CD4-positive, alpha-beta T cell treated with Interleukin-4 for 4 hours (primary cell): ENCODE results near the gene FKBP2.

Experiments
- DNase-seq: peaks from one replicate; pipeline ENCODE4 v3.0.0-alpha.2; 2020

Gene FKBP2

DNA sequence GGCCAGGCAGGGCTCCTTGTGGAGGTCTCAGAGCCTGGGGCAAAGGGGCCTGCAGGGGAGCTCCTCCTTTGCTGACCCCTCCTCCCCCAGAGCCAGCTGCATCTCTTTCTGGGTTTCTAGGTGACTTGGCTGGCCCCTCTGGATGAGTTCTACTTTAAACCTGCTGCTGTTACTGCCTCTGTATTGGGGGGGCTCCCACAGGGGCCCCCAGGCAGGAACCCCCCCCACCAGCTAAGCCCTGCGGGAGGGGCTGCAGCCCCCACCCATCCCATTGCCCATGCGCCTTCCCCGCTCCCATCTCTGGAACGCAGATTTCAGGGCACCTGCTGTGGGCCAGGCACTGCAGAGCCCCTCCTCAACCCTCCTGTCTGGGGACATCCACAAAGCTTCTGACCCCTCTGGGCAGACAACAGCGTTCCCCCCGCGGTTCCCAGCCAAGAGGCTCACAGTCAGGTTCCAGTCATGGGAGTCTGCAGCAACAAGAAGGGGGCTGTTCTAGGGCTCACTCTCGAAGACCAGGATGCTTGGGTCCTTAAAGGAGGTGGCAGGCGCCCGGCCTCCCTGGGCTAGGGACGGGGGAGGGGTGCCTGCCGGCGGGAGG, 9.6 kb downstream of the FKBP2 start:
- DNase-seq, result no peak

DNA sequence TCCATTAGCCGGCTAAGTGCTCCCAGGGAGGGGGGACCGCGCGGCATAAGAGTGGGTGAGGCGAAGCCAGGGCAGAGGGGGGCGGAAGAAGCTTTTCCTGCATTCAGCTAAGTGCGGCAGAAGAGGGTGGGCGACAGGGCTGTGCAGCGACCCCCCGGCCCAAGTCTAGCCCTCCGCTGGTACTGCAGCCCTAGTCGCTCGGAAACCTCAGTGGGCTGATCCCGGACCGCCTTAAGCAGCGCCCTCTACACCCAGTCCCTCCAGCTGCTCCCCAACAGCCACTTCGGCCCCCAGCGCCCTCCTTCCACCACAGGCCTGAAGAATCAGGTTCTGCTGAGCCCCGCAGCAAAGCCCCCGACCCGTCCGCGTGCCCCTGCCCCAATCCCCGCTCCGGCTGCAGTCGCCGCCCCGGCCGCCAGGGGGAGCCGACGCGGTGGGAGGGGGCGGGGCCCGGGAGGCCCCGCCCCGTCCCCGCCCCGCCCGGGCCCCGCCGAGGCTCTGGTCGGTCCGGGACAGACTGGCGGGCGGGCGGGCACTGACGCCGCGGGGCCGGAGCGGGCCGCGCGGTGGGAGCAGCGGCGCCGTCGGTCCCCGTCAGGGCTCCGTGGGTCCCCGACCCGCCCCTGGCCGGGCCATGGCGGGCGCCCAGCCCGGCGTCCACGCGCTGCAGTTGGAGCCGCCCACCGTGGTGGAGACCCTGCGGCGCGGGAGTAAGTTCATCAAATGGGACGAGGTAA, 10.3 kb downstream of the FKBP2 start, which contains the start of gene PLCB3:
Gene PLCB3 (plus strand): TSS at position 515 of the 737 bp plus-strand sequence. CDS start 120 bp downstream, at position 635.
- no peak for DNase-seq

DNA sequence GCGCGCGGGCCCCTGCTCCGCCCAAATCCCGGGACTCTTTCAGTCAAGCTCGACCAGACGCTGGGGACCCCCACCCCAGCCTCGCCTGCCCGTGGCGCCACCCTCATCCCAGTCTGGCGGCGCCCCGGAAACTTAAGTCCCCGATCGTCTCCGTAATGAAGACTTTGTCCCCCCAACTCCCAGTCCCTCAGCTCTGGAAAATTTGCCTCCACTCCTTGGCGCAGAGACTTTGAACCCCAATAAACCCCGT, 10.8 kb downstream of the FKBP2 start:
- no peak for DNase-seq

DNA sequence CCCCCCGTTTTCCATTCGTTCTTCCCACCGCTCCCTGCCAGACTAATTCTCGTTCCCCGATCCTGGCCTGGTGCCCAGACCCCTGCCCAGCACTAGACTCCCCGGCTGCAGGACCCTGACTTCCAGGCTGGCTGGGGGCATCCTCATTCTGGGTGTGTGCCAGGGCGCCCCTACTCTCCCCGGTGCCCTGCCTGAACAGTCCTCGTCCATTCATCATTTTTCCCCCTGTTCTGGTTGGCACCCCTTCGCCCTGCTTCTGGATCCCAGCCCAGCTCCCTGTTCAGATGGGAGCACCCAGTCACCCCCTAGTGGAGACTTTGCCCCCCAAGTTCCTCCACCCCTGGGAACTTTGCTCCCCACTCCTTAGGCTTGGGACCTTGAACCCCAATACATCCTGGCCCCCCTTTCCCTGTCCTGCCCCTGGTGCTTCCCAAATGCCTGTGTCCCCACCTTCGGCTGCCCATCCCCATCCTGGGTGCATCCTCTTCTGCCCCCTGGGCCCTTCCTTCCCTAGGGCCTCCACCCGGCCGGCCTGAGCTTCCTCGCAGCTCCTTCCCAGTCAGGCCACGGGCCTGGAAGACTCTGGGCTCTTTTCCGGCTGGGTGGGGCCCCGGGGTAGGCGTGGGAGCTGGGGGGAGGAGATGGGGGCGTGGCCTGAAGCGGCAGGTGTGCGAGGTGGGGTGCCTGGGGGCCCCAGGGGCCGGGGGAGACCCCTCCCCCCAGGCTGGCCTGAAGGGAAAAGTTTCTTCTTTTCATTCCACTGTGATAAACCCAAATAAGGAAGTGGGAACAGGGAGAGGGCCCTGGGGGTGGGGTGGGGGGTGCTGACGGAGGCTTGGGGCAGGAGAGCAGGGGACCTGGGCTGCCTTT, 11.3 kb downstream of the FKBP2 start:
- no peak for DNase-seq

DNA sequence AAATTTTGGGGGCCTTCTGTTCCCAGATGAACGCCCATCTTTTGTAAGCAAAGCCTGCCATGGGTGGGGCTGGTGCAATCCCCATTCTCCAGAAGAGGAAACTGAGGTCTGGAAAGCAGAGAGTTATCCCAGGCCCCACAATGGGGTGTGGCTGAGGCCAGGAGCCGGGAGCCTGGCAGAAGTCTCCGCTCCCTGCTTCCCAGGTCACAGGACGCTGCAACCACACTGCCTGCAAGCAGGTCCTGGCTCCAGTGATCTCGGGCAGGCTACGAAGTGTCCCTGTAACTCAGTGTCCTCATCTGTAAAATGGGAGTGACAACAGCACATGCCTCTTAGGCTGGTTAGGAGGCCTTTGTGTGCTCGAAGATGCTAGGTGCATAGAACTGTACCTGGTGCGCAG, 12.1 kb downstream of the FKBP2 start:
- DNase-seq, result no peak

DNA sequence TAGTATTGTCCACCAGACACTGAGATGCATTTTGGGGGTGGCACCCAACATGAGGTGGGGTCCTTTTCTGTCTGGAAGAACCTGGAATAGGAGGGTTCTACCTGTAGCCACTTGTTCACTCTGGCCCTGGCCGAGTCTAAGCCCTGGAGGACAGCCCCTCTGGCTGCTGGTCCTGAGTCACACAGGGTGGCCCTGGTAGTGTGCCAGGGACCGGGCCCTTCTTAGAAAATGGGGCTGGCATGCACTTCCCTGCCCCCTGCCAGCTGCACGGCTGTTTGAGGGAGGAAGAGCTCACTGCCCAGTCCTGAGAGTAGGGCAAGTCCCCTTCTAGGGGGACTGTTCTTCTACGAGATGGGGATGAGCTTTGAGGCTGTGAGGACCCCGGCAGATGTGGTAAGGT, 12.6 kb downstream of the FKBP2 start:
- no peak for DNase-seq

DNA sequence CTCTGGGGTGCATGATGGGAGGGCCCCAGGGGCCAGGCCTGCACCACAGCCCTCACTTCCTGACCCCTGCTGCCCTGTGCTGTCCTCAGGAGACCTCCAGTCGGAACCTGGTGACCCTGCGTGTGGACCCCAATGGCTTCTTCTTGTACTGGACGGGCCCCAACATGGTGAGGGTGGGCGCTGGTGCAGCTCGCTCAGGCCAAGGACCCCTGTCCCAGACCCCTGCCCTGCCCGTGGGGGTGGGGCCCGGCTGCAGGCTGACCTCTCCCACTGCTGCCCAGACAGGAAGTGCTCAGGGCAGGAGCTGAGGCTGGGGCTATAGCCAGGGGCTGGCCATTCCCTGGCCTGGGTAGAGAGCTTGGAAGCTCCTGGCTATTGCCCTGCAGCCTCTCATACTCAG, 13.4 kb downstream of the FKBP2 start:
- no peak for DNase-seq

DNA sequence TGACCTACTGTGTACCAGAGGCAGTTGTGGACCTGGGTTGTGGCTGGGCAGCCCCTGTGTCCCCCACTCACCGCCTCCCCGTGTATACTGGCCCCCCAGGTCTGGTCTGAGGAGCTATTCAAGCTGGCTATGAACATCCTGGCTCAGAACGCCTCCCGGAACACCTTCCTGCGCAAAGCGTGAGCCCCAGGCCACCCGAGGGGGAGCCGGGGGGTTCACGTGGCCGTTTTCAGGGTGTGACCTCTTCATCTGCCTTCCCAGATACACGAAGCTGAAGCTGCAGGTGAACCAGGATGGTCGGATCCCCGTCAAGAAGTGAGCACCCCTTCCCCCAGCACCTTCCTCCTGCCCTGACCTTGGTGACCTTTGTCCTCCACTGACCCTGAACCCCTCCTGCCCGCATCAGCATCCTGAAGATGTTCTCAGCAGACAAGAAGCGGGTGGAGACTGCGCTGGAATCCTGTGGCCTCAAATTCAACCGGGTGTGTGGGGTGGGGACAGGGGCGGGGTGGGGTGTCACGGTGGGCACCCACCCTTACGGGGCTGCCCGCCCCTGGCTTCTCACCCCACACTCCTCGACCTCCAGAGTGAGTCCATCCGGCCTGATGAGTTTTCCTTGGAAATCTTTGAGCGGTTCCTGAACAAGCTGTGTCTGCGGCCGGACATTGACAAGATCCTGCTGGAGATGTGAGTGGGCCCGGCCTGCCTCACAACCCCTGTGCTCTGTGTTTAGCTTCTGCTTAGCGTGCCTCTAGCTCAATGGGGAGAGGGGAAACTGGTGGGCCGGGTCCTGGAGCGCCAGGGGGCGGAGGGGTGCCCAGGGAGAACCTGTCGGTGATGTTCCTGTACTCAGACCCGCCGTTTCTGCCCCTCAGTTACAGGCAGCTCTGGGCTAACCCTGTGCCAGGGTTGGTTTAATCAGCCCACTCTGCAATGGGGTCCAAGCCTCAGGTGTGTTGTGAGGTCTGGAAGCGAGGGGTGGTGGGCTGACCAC, 14.5 kb downstream of the FKBP2 start:
- no peak for DNase-seq

DNA sequence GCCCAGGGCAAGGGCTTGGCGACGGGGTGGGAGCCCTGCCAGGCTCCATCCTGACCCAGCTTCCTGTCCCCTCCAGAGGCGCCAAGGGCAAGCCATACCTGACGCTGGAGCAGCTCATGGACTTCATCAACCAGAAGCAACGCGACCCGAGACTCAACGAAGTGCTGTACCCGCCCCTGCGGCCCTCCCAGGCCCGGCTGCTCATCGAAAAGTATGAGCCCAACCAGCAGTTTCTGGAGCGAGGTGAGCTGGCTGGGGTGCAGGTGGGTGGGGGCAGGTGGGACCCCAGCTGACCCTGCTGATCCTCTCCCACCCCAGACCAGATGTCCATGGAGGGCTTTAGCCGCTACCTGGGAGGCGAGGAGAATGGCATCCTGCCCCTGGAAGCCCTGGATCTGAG, 15.4 kb downstream of the FKBP2 start:
- no peak for DNase-seq

DNA sequence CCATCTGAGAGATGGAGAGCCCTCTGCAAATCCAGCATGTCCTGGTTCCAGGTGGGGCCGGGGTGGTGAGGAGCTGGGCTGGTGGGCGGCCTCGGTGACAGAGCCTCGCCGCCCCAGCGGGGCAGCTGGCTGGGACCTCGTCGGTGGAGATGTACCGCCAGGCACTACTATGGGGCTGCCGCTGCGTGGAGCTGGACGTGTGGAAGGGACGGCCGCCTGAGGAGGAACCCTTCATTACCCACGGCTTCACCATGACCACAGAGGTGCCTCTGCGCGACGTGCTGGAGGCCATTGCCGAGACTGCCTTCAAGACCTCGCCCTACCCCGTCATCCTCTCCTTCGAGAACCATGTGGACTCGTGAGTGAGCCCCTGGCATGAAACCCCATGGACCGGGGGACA, 17.5 kb downstream of the FKBP2 start:
- DNase-seq, result no peak

DNA sequence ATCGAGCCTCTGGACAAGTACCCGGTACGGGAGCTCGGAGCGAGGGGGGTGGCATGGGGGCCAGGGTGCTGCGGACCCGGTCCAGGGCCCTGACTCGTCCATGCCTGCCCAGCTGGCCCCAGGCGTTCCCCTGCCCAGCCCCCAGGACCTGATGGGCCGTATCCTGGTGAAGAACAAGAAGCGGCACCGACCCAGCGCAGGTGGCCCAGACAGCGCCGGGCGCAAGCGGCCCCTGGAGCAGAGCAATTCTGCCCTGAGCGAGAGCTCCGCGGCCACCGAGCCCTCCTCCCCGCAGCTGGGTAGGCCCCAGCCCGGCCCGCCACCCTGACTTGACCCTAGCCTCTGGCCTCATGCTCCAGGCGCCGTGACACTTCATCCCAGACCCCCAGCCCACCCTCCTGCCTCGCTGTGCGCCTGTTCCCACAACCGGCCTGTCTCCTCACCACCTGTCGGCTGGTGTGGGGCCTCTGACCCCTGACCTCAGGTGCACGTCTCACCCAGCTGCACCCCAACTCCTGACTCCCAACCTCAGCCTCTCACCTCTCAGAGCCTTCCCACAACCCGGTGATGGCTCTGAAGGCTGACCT, 18.1 kb downstream of the FKBP2 start:
- no peak for DNase-seq

DNA sequence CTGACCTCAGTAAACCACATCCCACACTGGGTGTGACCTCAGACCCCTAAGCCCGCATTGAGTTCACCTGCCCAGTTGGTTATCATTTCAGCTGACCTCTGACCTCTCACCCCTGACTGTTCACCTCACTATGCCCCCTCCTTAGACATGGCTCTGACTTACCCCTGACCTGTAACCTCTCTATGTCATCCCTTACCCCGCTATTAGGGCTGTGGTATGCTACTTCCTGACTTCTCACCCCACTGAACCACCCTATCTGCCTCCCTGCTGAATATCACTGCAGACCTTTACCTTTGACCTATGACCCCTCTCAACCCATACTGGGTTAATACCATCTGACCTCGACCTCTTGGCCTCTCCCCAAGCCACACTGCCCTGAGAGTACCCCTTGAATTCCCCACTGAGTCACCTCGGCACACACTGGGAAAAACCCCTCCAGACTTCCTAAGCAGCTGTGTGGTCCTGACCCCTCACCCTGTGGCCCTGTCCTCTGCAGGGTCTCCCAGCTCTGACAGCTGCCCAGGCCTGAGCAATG, 18.7 kb downstream of the FKBP2 start:
- DNase-seq, result no peak

DNA sequence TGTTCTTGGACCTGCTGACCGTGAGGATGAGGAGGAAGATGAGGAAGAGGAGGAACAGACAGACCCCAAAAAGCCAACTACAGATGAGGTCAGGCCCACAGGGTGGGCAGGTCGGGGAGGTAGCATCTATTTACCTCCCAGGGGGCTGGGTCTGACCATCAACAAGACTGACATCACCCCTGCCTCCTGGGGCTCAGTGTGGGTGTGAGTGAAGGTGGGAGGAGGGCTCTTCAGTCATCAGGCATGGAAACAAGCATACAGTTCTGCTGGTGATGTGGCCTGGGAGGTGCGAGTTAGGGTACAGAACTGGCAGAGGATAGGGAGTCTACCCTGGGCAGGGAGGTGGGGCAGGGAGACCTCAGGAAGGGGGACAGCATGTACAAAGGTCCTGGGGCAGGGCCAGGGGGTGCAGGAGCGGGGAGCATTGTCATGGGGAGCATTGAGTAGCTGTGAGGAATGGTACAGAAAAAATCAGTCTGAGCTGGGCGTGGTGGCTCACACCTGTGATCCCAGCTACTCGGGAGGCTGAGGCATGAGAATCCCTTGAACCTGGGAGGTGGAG, 19.3 kb downstream of the FKBP2 start:
- no peak for DNase-seq

DNA sequence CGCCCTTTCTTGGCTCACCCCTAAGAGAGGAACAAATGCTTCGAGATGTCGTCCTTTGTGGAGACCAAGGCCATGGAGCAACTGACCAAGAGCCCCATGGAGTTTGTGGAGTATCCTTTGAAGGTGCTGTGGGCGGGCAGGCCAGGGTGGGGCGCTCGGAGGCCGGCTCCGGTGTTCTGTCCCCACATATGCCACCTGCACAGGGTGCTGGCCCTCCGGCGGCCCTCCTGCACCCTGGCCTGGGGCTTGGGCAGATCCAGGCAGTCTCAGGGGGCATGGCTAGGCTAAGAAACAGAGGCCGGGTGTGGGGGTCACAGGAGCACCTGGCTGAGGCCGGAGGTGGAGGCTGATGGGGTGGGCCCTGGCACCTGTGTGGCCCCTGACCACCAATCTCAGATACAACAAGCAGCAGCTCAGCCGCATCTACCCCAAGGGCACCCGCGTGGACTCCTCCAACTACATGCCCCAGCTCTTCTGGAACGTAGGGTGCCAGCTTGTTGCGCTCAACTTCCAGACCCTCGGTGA, 20.7 kb downstream of the FKBP2 start:
- DNase-seq, result no peak

DNA sequence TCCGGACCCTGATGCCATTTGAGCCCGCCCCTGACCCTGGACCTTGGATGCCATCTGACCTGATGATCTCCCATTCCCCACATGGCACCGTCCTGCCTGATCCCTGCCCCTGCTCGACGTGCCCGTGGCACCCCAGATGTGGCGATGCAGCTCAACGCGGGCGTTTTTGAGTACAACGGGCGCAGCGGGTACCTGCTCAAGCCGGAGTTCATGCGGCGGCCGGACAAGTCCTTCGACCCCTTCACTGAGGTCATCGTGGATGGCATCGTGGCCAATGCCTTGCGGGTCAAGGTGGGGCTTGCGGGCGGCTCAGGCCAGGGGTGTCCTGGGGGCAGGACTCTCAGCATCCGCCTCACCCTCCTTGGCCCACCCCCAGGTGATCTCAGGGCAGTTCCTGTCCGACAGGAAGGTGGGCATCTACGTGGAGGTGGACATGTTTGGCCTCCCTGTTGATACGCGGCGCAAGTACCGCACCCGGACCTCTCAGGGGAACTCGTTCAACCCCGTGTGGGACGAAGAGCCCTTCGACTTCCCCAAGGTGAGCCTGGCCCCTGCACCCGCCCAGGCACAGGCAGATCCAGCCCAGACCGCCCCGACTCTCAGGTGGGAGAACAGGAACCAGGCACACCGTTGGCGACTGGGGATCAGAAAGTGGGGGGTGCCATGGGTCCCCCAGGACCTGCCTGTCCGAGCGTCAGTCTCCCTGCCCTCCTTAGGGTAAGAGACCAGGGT, 21.5 kb downstream of the FKBP2 start:
- no peak for DNase-seq

DNA sequence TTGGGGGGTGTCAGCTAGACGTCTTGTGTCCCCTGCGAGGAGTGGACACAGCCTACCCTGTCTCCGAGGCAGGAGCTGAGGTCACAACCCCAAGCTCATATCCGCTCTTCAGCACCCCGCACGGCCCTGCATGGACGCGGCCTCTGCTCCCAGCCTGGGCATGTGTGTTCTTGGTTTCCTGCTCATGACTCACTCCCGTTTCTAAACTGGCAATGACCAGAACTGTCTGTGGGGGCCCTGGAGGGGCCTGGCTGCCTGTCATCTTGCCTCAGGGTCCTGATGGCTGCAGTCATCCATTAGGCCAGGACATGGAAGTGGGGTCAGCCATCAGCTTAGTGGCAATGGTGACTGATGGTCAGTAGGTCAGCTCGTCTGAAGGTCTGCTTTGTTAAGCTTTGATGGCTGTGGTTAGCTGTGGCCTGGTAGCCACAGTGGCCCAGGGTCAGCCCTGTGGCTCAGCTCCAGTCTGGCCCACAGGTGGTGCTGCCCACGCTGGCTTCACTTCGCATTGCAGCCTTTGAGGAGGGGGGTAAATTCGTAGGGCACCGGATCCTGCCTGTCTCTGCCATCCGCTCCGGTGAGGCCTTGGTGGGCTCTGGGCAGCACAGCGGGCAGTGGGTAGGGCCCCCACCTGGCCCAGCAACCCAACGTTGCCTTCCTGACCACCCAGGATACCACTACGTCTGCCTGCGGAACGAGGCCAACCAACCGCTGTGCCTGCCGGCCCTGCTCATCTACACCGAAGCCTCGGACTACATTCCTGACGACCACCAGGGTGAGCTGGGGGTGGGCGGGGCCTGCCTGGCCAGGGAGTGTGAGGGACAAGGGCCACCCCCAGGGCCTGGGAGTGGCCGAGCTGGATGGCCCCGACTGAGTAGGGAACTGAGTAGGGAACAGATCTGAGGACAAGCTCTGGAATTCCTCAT, 22.4 kb downstream of the FKBP2 start:
- no peak for DNase-seq

DNA sequence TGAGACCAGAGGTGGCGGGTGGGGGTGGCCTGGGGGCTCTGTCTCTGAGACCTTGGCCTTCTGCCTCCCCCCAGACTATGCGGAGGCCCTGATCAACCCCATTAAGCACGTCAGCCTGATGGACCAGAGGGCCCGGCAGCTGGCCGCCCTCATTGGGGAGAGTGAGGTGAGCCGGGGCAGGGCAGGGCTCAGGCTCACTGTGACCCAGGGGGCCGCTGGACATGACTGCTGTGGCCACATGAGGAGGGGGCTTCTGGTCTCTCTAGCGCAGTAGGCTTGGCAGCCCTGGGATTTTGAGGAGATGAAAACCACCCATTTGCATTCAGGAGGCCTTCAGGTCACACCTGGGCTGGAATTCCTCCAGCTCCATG, 23.0 kb downstream of the FKBP2 start:
- DNase-seq, result no peak

DNA sequence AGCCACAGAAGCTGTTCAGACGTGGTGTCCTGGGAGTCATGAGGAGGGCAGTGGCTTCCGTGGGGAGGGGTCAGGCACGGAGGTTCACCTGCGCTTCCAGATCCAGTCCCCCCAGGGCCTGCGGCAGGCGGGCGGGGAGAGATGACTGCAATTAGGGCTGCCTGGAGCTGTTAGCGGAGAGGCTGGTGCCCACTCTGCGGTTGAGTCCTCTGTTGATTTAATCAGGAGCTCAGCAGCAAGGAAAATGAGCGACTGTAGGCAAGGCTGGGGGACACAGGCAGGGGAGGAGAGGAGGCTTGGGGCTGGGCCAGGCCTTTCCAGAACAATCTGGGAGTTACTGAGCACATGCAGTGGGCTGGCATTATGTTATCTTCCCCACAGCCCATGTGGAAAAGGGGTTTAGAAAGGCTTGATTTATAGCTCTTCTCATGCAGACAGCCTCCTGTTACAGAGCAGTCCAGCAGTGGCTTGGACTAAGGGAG, 23.5 kb downstream of the FKBP2 start:
- no peak for DNase-seq
